H7 (cell line): Measurements from ENCODE around the gene FAM3A. TPM values are rescaled to one million over a fixed set of nuclear protein-coding genes. Genes with fewer than 3 reads are reported as not detected.
A peak's percentile ranks its signal among the peaks of the same experiment; 100 is the strongest.

ENCODE experiments used
- DNase-seq: peaks from one replicate; pipeline ENCODE4 v3.0.0; 2012
- H3K27me3 ChIP-seq: 2 replicates; pipeline ENCODE4 v1.6.0; 2011; ENCODE audit warnings: mild to moderate bottlenecking, low read length; ENCODE audit not compliant: control insufficient read depth, insufficient read depth
- H3K36me3 ChIP-seq: replicated peaks from 2 replicates; pipeline ENCODE4 v1.5.1; 2011; ENCODE audit warnings: low read length; ENCODE audit not compliant: control insufficient read depth, insufficient read depth
- H3K4me3 ChIP-seq: 2 replicates; pipeline ENCODE4 v1.5.1; 2011; ENCODE audit warnings: low read depth, mild to moderate bottlenecking, control low read depth, low read length, moderate library complexity; ENCODE audit not compliant: insufficient read depth
- total RNA-seq: library from RNA; depleted of rRNA; stranded (reverse); fragments of >200 nt; shearing (Covaris generic); gene quantifications from 2 replicates; pipeline ENCODE4 v1.2.3, GENCODE V29; 2014; rRNA removed

The FAM3A gene
- total RNA-seq, 1 experiment from 2014 or later = 42.5 TPM

GRCh38 chrX:154458116-154458953 is 57.7 kb downstream of the FAM3A start, which contains the start of gene PLXNA3:
Gene PLXNA3 (plus strand): TSS chrX:154458281. CDS start chrX:154460184, 1,903 bp downstream.
- DNase-seq = peak; percentile 94
- Histone ChIP-seq H3K36me3 (no peaks in the 10 kb centered on the region; the same call in 1 of the 2 replicates), H3K4me3 (peak within 1 kb of the TSS; percentile 61), H3K27me3 (no peaks in the 10 kb centered on the region)

- Histone ChIP-seq H3K4me3 (peak overlapping the region; percentile 28), H3K27me3 (no peaks in the 10 kb centered on the region), H3K36me3 (no peaks in the 10 kb centered on the region; the same call in 1 of the 2 replicates)
- peak; percentile 96 for DNase-seq
Measured at GRCh38 chrX:154457491-154458115, 58.4 kb downstream of the FAM3A start.

Other genes starting within 250 kb of the FAM3A start
- gene TEX28, start 221.1 kb downstream of the FAM3A start, total RNA-seq = not detected in 2 replicates
- gene TKTL1, start 220.4 kb downstream of the FAM3A start, total RNA-seq = 1.6 TPM in 1 of 2 replicates, not detected in the other
- 799 and 827 TPM in 2 replicates for gene FLNA, start 141.6 kb downstream of the FAM3A start, total RNA-seq
- gene EMD, start 136.9 kb downstream of the FAM3A start, total RNA-seq = 56.2 and 57.1 TPM in 2 replicates
- gene RPL10, start 117.9 kb downstream of the FAM3A start, total RNA-seq = 4,112 and 4,296 TPM in 2 replicates
- gene DNASE1L1, start 107.0 kb downstream of the FAM3A start, total RNA-seq = 24.8 and 26.6 TPM in 2 replicates
- gene TAFAZZIN, start 104.7 kb downstream of the FAM3A start, total RNA-seq = 38.6 and 71.3 TPM in 2 replicates
- gene ATP6AP1, start 87.6 kb downstream of the FAM3A start, total RNA-seq = 31.4 and 48.8 TPM in 2 replicates
- gene GDI1, start 79.1 kb downstream of the FAM3A start, total RNA-seq = 128 and 143 TPM in 2 replicates
- 44.0 and 46.6 TPM in 2 replicates for gene FAM50A, start 72.1 kb downstream of the FAM3A start, total RNA-seq
- 2.3 and 4.5 TPM in 2 replicates for gene PLXNA3, start 58.0 kb downstream of the FAM3A start, total RNA-seq
- gene LAGE3, start 37.0 kb downstream of the FAM3A start, total RNA-seq = 47.9 and 84.9 TPM in 2 replicates
- gene UBL4A, start 29.6 kb downstream of the FAM3A start, total RNA-seq = 64.8 and 84.0 TPM in 2 replicates
- 17.0 and 18.4 TPM in 2 replicates for gene SLC10A3, start 25.6 kb downstream of the FAM3A start, total RNA-seq
- gene G6PD, start 30.6 kb upstream of the FAM3A start, total RNA-seq = 51.8 and 58.0 TPM in 2 replicates
- gene IKBKG, start 31.4 kb upstream of the FAM3A start, total RNA-seq = 22.1 and 24.3 TPM in 2 replicates
- gene CTAG1A, start 68.9 kb upstream of the FAM3A start, total RNA-seq = not detected in 2 replicates
- gene CTAG1B, start 103.0 kb upstream of the FAM3A start, total RNA-seq = not detected in 2 replicates
- gene CTAG2, start 137.3 kb upstream of the FAM3A start, total RNA-seq = not detected in 2 replicates
- 0.22 and 0.45 TPM in 2 replicates for gene GAB3, start 234.8 kb upstream of the FAM3A start, total RNA-seq
- 55.4 and 65.6 TPM in 2 replicates for gene DKC1, start 246.6 kb upstream of the FAM3A start, total RNA-seq